GM19467 (cell line): Measurements from ENCODE around the gene CASR.
A peak's percentile ranks its signal among the peaks of the same experiment; 100 is the strongest.

Source experiments
- ATAC-seq: cut with Tn5 transposase; IDR thresholded peaks from one replicate; pipeline ENCODE4 v1.9.1; 2021; ENCODE audit warnings: mild to moderate bottlenecking, moderate library complexity; ENCODE audit not compliant: unreplicated experiment

CASR gene

GRCh38 chr3:122257644-122258364 is 74.3 kb downstream of the CASR start:
- no peak for ATAC-seq

- peak; percentile 79 for ATAC-seq
Measured at GRCh38 chr3:122258757-122259371, 75.4 kb downstream of the CASR start.

GRCh38 chr3:122260206-122260605 is 76.7 kb downstream of the CASR start:
- no peak for ATAC-seq

GRCh38 chr3:122263058-122263457 is 79.6 kb downstream of the CASR start:
- ATAC-seq = no peak

- no peak for ATAC-seq
Measured at GRCh38 chr3:122263974-122264588, 80.6 kb downstream of the CASR start.

- ATAC-seq = no peak
Measured at GRCh38 chr3:122265957-122266356, 82.5 kb downstream of the CASR start.

GRCh38 chr3:122268257-122269024 is 85.0 kb downstream of the CASR start:
- ATAC-seq = no peak

- ATAC-seq = no peak
Measured at GRCh38 chr3:122269045-122269444, 85.6 kb downstream of the CASR start.

GRCh38 chr3:122271246-122271898 is 87.9 kb downstream of the CASR start:
- no peak for ATAC-seq

- no peak for ATAC-seq
Measured at GRCh38 chr3:122272879-122273278, 89.4 kb downstream of the CASR start.

- ATAC-seq = no peak
Measured at GRCh38 chr3:122273498-122273897, 90.0 kb downstream of the CASR start.

- ATAC-seq = no peak
Measured at GRCh38 chr3:122281891-122282290, 98.4 kb downstream of the CASR start.

- no peak for ATAC-seq
Measured at GRCh38 chr3:122283796-122284445, 100.5 kb downstream of the CASR start.

GRCh38 chr3:122284486-122284885 is 101.0 kb downstream of the CASR start:
- no peak for ATAC-seq

GRCh38 chr3:122294359-122294758 is 110.9 kb downstream of the CASR start:
- ATAC-seq = no peak

GRCh38 chr3:122295266-122296062 is 112.0 kb downstream of the CASR start:
- no peak for ATAC-seq

- ATAC-seq = no peak
Measured at GRCh38 chr3:122298239-122298638, 114.8 kb downstream of the CASR start.

- no peak for ATAC-seq
Measured at GRCh38 chr3:122299215-122299614, 115.7 kb downstream of the CASR start.

- no peak for ATAC-seq
Measured at GRCh38 chr3:122299872-122300460, 116.5 kb downstream of the CASR start.
